Measurements from ENCODE around the gene TOLLIP. TPM values are rescaled to one million over a fixed set of nuclear protein-coding genes. Genes with fewer than 3 reads are reported as not detected.

Gene TOLLIP
- total RNA-seq, 1 experiment from 2014 or later = 32.3 TPM

DNA sequence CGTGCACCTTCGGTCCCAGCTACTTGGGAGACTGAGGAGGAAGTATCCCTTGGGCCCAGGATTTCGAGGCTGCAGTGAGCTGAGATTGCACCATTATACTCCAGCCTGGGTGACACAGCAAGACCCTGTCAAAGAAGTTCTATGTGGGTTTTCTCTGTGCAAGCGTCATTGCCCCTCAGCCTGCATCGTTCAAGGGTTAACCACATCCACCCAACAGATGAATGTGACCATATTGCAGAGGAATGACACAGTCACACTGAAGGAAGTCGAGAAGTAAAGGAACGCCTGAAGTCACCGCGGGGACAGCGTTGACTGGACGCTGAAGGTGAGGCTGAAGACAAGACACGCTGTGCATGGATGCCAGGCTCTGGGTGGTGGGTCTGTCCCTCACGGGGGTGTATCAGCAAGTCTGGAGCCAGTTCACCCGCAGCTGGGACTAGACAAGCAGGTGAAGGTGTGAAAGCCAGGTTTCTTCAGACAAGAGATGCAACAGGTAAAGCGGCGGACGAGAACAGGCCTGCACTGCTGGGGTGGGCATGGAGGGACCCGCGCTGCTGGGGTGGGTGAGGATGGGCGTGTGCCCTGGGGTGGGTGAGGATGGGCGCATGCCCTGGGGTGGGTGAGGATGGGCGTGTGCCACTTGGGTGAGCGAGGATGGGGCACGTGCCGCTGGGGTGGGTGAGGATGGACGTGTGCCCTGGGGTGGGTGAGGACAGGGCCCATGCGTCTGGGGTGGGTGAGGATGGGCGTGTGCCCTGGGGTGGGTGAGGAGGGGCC is 36.5 kb upstream of the TOLLIP start (continued):
- TF ChIP-seq, protein P1, sequence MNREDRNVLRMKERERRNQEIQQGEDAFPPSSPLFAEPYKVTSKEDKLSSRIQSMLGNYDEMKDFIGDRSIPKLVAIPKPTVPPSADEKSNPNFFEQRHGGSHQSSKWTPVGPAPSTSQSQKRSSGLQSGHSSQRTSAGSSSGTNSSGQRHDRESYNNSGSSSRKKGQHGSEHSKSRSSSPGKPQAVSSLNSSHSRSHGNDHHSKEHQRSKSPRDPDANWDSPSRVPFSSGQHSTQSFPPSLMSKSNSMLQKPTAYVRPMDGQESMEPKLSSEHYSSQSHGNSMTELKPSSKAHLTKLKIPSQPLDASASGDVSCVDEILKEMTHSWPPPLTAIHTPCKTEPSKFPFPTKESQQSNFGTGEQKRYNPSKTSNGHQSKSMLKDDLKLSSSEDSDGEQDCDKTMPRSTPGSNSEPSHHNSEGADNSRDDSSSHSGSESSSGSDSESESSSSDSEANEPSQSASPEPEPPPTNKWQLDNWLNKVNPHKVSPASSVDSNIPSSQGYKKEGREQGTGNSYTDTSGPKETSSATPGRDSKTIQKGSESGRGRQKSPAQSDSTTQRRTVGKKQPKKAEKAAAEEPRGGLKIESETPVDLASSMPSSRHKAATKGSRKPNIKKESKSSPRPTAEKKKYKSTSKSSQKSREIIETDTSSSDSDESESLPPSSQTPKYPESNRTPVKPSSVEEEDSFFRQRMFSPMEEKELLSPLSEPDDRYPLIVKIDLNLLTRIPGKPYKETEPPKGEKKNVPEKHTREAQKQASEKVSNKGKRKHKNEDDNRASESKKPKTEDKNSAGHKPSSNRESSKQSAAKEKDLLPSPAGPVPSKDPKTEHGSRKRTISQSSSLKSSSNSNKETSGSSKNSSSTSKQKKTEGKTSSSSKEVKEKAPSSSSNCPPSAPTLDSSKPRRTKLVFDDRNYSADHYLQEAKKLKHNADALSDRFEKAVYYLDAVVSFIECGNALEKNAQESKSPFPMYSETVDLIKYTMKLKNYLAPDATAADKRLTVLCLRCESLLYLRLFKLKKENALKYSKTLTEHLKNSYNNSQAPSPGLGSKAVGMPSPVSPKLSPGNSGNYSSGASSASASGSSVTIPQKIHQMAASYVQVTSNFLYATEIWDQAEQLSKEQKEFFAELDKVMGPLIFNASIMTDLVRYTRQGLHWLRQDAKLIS (CRISPR knock-in tag; IDR thresholded peaks at IDR 0.05; ENCODE audit: borderline replicate concordance) = no peak

DNA sequence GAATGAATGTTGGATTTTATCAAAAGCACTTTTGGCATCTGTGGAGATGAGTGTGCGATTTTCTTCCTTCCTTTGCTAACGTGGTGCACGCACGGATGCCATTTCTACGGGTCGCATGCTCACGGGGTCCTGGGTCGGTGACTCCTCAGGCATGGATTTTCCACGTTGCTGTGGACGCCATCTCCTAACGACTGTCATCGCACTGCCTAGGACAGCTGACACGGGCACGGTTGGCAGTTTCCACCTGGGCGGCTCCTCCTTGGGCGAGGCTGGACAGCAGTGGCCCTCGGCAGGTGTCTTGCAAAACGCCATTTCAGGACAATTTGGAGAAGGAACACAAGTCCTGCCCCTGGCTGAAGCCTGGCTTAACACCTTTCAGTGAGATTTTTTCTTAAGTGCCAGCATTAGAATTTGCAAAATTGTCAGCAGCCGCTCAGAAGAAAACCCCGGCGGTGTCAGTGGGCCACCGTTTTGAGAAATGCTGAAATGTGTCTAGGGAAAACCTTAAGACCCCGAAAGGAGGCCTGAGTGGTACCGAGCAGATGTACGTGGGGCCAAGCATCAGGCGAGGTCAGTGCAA is 34.7 kb upstream of the TOLLIP start:
- ATAC-seq (no peak), DNase-seq (ENCODE audit: low spot score) (no peak)
- H3K27me3 Mint-ChIP-seq (ENCODE audit: low read depth) = no peaks in the 10 kb centered on the region; the same call in 1 of the 2 replicates
- peaks cover 3% of the 10 kb centered on the region for H3K4me1 Mint-ChIP-seq
- no peaks in the 10 kb centered on the region for H3K9me3 Mint-ChIP-seq
- TF ChIP-seq ZNF138 (CRISPR knock-in tag; conservative IDR thresholded peaks at IDR 0.05) (no peak), NFATC4 (CRISPR knock-in tag; IDR thresholded peaks at IDR 0.05) (no peak)
- TF ChIP-seq, protein P2, sequence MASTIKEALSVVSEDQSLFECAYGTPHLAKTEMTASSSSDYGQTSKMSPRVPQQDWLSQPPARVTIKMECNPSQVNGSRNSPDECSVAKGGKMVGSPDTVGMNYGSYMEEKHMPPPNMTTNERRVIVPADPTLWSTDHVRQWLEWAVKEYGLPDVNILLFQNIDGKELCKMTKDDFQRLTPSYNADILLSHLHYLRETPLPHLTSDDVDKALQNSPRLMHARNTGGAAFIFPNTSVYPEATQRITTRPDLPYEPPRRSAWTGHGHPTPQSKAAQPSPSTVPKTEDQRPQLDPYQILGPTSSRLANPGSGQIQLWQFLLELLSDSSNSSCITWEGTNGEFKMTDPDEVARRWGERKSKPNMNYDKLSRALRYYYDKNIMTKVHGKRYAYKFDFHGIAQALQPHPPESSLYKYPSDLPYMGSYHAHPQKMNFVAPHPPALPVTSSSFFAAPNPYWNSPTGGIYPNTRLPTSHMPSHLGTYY (CRISPR knock-in tag; IDR thresholded peaks at IDR 0.05) = no peak
- TF ChIP-seq, protein P3, sequence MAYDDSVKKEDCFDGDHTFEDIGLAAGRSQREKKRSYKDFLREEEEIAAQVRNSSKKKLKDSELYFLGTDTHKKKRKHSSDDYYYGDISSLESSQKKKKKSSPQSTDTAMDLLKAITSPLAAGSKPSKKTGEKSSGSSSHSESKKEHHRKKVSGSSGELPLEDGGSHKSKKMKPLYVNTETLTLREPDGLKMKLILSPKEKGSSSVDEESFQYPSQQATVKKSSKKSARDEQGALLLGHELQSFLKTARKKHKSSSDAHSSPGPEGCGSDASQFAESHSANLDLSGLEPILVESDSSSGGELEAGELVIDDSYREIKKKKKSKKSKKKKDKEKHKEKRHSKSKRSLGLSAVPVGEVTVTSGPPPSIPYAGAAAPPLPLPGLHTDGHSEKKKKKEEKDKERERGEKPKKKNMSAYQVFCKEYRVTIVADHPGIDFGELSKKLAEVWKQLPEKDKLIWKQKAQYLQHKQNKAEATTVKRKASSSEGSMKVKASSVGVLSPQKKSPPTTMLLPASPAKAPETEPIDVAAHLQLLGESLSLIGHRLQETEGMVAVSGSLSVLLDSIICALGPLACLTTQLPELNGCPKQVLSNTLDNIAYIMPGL (CRISPR knock-in tag; IDR thresholded peaks at IDR 0.05) = no peak
- TF ChIP-seq, protein P4, sequence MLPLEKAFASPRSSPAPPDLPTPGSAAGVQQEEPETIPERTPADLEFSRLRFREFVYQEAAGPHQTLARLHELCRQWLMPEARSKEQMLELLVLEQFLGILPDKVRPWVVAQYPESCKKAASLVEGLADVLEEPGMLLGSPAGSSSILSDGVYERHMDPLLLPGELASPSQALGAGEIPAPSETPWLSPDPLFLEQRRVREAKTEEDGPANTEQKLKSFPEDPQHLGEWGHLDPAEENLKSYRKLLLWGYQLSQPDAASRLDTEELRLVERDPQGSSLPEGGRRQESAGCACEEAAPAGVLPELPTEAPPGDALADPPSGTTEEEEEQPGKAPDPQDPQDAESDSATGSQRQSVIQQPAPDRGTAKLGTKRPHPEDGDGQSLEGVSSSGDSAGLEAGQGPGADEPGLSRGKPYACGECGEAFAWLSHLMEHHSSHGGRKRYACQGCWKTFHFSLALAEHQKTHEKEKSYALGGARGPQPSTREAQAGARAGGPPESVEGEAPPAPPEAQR (CRISPR knock-in tag; IDR thresholded peaks at IDR 0.05) = no peak
- TF ChIP-seq, protein P5, sequence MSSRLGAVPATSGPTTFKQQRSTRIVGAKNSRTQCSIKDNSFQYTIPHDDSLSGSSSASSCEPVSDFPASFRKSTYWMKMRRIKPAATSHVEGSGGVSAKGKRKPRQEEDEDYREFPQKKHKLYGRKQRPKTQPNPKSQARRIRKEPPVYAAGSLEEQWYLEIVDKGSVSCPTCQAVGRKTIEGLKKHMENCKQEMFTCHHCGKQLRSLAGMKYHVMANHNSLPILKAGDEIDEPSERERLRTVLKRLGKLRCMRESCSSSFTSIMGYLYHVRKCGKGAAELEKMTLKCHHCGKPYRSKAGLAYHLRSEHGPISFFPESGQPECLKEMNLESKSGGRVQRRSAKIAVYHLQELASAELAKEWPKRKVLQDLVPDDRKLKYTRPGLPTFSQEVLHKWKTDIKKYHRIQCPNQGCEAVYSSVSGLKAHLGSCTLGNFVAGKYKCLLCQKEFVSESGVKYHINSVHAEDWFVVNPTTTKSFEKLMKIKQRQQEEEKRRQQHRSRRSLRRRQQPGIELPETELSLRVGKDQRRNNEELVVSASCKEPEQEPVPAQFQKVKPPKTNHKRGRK (CRISPR knock-in tag; IDR thresholded peaks at IDR 0.05; ENCODE audit: borderline replicate concordance) = no peak
- TF ChIP-seq, protein P6, sequence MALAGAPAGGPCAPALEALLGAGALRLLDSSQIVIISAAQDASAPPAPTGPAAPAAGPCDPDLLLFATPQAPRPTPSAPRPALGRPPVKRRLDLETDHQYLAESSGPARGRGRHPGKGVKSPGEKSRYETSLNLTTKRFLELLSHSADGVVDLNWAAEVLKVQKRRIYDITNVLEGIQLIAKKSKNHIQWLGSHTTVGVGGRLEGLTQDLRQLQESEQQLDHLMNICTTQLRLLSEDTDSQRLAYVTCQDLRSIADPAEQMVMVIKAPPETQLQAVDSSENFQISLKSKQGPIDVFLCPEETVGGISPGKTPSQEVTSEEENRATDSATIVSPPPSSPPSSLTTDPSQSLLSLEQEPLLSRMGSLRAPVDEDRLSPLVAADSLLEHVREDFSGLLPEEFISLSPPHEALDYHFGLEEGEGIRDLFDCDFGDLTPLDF (CRISPR knock-in tag; IDR thresholded peaks at IDR 0.05) = no peak
- no peak overlapping the region for H3K27ac Mint-ChIP-seq
- POLR2A ChIA-PET = no interaction called here
- H3K36me3 Mint-ChIP-seq = no peaks in the 10 kb centered on the region
- CTCF ChIA-PET = no interaction called here
- H3K4me3 Mint-ChIP-seq = no peak overlapping the region

Measured in WTC11 (cell line).